Epithelial cell of esophagus (primary cell): ENCODE results near the gene LIN28A.

Experiments
- DNase-seq: peaks from one replicate; pipeline ENCODE4 v3.0.0; 2010; ENCODE audit warnings: low read depth
- H3K4me3 ChIP-seq: 2 replicates; pipeline ENCODE4 v1.5.1; 2011; ENCODE audit warnings: mild to moderate bottlenecking, low read length, control low read depth
- TF ChIP-seq, protein P1 (sequence below): IDR thresholded peaks from 2 replicates; pipeline ENCODE4 v1.5.1; 2011; ENCODE audit warnings: low read depth, mild to moderate bottlenecking, low read length, control low read depth, inconsistent platforms; ENCODE audit not compliant: insufficient read depth; ENCODE audit errors: missing control alignments

Gene LIN28A

GRCh38 chr1:26417111-26417759, 6.6 kb downstream of the LIN28A start:
- H3K4me3 ChIP-seq: no peak overlapping the region
- DNase-seq: peak; percentile 97
- TF ChIP-seq, protein P1, sequence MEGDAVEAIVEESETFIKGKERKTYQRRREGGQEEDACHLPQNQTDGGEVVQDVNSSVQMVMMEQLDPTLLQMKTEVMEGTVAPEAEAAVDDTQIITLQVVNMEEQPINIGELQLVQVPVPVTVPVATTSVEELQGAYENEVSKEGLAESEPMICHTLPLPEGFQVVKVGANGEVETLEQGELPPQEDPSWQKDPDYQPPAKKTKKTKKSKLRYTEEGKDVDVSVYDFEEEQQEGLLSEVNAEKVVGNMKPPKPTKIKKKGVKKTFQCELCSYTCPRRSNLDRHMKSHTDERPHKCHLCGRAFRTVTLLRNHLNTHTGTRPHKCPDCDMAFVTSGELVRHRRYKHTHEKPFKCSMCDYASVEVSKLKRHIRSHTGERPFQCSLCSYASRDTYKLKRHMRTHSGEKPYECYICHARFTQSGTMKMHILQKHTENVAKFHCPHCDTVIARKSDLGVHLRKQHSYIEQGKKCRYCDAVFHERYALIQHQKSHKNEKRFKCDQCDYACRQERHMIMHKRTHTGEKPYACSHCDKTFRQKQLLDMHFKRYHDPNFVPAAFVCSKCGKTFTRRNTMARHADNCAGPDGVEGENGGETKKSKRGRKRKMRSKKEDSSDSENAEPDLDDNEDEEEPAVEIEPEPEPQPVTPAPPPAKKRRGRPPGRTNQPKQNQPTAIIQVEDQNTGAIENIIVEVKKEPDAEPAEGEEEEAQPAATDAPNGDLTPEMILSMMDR: peak; percentile 93

DNA sequence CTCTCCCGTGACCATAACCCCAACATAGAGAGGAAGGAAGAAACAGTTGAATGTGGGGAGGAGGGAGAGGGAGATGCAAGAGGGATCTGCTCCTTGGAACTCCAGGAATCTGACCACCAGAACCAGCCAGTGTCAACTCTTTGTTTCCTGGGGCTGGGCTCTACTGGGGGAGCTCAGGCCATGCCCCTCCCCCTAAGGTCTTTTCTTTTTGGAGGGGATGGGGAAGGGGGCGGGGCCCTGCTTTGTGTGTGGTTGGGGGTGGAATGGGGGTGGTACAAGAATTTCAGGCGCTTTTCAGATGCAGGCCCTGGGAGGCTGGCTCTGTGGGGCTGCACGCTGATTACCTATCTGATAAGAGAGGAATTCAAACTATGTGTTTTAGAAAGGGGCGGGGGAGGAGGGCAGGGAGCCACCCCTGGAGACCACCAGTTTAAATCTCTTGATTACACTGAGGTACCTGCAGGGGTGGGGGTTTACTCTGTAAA, 8.3 kb downstream of the LIN28A start:
- H3K4me3 ChIP-seq: no peak overlapping the region

DNA sequence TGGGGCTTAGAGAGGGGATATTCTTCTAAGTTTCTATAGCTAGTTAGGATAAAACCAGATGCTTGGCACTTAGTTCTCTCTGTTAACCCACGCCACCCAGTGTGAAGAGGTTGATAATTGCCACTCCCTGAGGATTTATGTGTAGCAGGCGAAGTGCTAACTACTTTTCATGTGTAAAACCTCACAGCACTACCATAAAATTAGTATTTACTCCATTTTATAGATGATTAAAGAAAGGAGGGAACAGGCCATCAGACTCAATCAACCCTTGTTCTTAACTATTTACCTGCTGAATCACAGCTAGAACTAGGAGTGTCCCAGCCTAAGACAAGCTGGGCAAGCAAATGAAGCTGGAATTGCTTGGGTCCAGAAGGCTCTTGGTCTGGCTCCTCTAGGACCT, 8.9 kb downstream of the LIN28A start:
- no peak for DNase-seq
- TF ChIP-seq, protein P1: no peak
- no peak overlapping the region for H3K4me3 ChIP-seq

More for the DNA sequence above, 8.3 kb downstream of the LIN28A start:
- DNase-seq: no peak
- TF ChIP-seq, protein P1: no peak

DNA sequence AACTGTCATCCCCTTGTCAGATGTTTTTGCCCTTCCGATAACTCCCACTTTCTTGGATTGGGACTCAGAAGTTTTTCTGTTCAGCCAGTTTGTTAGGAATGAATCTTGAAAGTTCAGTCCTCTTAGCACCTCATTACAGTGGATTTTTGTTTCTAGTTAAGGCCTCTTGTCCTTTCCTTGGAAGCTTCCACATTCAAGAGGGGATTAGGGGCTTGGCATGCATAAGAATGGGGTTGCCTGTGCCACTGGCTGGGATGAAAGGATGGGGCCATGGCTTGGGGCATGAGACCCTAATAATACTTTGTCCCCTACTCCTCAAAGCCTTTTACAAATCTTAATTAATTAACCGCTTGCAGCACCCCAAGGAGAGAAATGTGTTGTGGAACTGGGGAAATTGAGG, 19.1 kb downstream of the LIN28A start:
- TF ChIP-seq, protein P1: no peak
- H3K4me3 ChIP-seq: no peak overlapping the region
- DNase-seq: no peak

DNA sequence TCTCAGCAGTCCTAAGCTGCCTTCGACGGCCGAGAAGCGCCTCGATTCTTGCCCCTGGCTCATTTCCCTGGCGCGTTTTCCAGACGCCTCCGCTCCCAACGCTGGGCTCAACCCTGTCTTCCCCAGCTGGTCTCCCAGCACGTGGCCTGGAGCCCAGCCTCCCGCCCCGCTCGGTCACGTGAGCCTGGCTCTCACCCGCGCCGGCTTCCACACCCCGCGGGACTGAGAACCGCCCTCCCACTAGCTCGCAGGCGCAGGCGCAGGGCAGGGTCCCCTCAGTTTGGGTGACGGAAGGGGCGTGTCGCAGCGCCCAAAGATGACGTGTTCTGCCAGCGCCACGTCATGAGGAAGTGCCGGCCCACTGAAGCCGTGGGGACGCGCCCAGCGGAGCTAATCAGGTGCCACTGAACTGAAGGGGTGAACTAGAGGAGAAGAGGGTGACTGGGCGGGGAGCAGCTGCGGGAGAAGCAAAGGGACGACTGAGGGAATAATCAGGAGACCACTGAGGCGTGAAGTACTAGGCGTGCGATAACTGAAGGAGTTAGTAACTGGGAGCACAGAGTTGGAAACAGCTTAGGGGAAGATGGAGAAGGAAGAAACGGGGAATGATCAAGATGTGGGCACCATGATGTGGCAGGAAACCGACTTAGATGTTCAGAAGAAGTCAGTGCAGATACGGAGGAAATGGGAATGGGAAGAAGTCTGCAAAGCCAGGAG, 21.5 kb downstream of the LIN28A start, which contains the start of gene DHDDS:
Gene DHDDS (plus strand): TSS at position 343 of the 717 bp plus-strand sequence. CDS start 625 bp downstream, outside the sequence.
- TF ChIP-seq, protein P1: no peak
- DNase-seq: peak; percentile 99
- H3K4me3 ChIP-seq: peak within 1 kb of the TSS; percentile 67

- TF ChIP-seq, protein P1: no peak
Observed at GRCh38 chr1:26432793-26433192, 22.2 kb downstream of the LIN28A start.

More at GRCh38 chr1:26432793-26433192, 22.2 kb downstream of the LIN28A start:
- DNase-seq: peak; percentile 7
- H3K4me3 ChIP-seq: peak overlapping the region; percentile 67
